ENCODE measurements around the gene DARS1.
A peak's percentile ranks its signal among the peaks of the same experiment; 100 is the strongest.

The DARS1 gene

GRCh38 chr2:136000502-136000901, 15.1 kb upstream of the DARS1 start:
- H3K18ac ChIP-seq (ENCODE audit: low read length), result no peak overlapping the region
- H3K4me3 ChIP-seq (ENCODE audit: low read length), result no peak overlapping the region
- H4K5ac ChIP-seq (ENCODE audit: low read length), result no peak overlapping the region
- H3K4me2 ChIP-seq (ENCODE audit: low read length), result no peak overlapping the region
- DNase-seq, result no peak
- H3K4ac ChIP-seq (ENCODE audit: low read depth, low read length), result no peak overlapping the region
- H4K8ac ChIP-seq (ENCODE audit: low read depth, low read length), result no peak overlapping the region
- no peak overlapping the region for H2BK5ac ChIP-seq (ENCODE audit: low read length)
- no peak overlapping the region for H3K9ac ChIP-seq (ENCODE audit: low read length)
- no peak overlapping the region for H2AK5ac ChIP-seq (ENCODE audit: low read length)
- H3K4me1 ChIP-seq (ENCODE audit: control insufficient read depth, low read depth, low read length), result no peaks in the 10 kb centered on the region
- H3K79me2 ChIP-seq (ENCODE audit: control insufficient read depth, insufficient read depth, low read length), result no peaks in the 10 kb centered on the region
- no peak overlapping the region for H3K27ac ChIP-seq (ENCODE audit: low read depth, low read length)
- peak overlapping the region; percentile 68 for H3K23ac ChIP-seq (ENCODE audit: low read length)
- WGBS (ENCODE audit: extremely low coverage, insufficient coverage, low lambda C conversion rate), result no CpG with 5 or more reads among the region's 2 CpGs
- H3K27me3 ChIP-seq (ENCODE audit: insufficient read depth, low read length, poor library complexity), result no peaks in the 10 kb centered on the region
- H2BK120ac ChIP-seq (ENCODE audit: low read depth, low read length), result no peak overlapping the region
- H3K56ac ChIP-seq (ENCODE audit: low read length), result peak overlapping the region; percentile 62
- H3K79me1 ChIP-seq (ENCODE audit: low read length), result no peaks in the 10 kb centered on the region
- no peak overlapping the region for H2BK15ac ChIP-seq (replicated peaks; ENCODE audit: low read depth)
- no peaks in the 10 kb centered on the region for H3K36me3 ChIP-seq (ENCODE audit: control insufficient read depth, insufficient read depth, low read length)

- H3K4ac ChIP-seq (ENCODE audit: low read depth, low read length), result no peak overlapping the region
Measured at GRCh38 chr2:135999899-136000298, 14.5 kb upstream of the DARS1 start.

GRCh38 chr2:135998879-135999278, 13.5 kb upstream of the DARS1 start:
- Histone ChIP-seq H3K4me3 (ENCODE audit: low read length) (no peak overlapping the region), H3K9ac (ENCODE audit: low read length) (no peak overlapping the region), H2BK120ac (ENCODE audit: low read depth, low read length) (no peak overlapping the region), H3K56ac (ENCODE audit: low read length) (no peak overlapping the region), H3K79me2 (ENCODE audit: control insufficient read depth, insufficient read depth, low read length) (no peaks in the 10 kb centered on the region), H3K23ac (ENCODE audit: low read length) (no peak overlapping the region), H4K8ac (ENCODE audit: low read depth, low read length) (no peak overlapping the region), H2BK15ac (replicated peaks; ENCODE audit: low read depth) (no peak overlapping the region), H2BK5ac (ENCODE audit: low read length) (no peak overlapping the region), H3K4me1 (ENCODE audit: control insufficient read depth, low read depth, low read length) (no peaks in the 10 kb centered on the region), H2AK5ac (ENCODE audit: low read length) (no peak overlapping the region), H3K4me2 (ENCODE audit: low read length) (no peak overlapping the region), H3K79me1 (ENCODE audit: low read length) (no peaks in the 10 kb centered on the region), H3K27ac (ENCODE audit: low read depth, low read length) (no peak overlapping the region), H4K5ac (ENCODE audit: low read length) (no peak overlapping the region), H3K4ac (ENCODE audit: low read depth, low read length) (no peak overlapping the region), H3K18ac (ENCODE audit: low read length) (no peak overlapping the region), H3K27me3 (ENCODE audit: insufficient read depth, low read length, poor library complexity) (no peaks in the 10 kb centered on the region), H3K36me3 (ENCODE audit: control insufficient read depth, insufficient read depth, low read length) (no peaks in the 10 kb centered on the region)
- no peak for DNase-seq
- no CpG with 5 or more reads among the region's 5 CpGs for WGBS (ENCODE audit: extremely low coverage, insufficient coverage, low lambda C conversion rate)

More at GRCh38 chr2:135999899-136000298, 14.5 kb upstream of the DARS1 start:
- Histone ChIP-seq H3K27me3 (ENCODE audit: insufficient read depth, low read length, poor library complexity) (no peaks in the 10 kb centered on the region), H3K4me2 (ENCODE audit: low read length) (no peak overlapping the region), H3K27ac (ENCODE audit: low read depth, low read length) (no peak overlapping the region), H4K5ac (ENCODE audit: low read length) (no peak overlapping the region), H3K79me2 (ENCODE audit: control insufficient read depth, insufficient read depth, low read length) (no peaks in the 10 kb centered on the region), H2BK15ac (replicated peaks; ENCODE audit: low read depth) (no peak overlapping the region), H3K79me1 (ENCODE audit: low read length) (no peaks in the 10 kb centered on the region), H3K9ac (ENCODE audit: low read length) (no peak overlapping the region), H4K8ac (ENCODE audit: low read depth, low read length) (no peak overlapping the region), H3K36me3 (ENCODE audit: control insufficient read depth, insufficient read depth, low read length) (no peaks in the 10 kb centered on the region), H3K18ac (ENCODE audit: low read length) (no peak overlapping the region), H2AK5ac (ENCODE audit: low read length) (no peak overlapping the region), H3K23ac (ENCODE audit: low read length) (no peak overlapping the region), H3K4me3 (ENCODE audit: low read length) (no peak overlapping the region), H2BK5ac (ENCODE audit: low read length) (no peak overlapping the region), H3K4me1 (ENCODE audit: control insufficient read depth, low read depth, low read length) (no peaks in the 10 kb centered on the region), H2BK120ac (ENCODE audit: low read depth, low read length) (no peak overlapping the region), H3K56ac (ENCODE audit: low read length) (no peak overlapping the region)
- WGBS (ENCODE audit: extremely low coverage, insufficient coverage, low lambda C conversion rate), result no CpG with 5 or more reads among the region's 4 CpGs
- no peak for DNase-seq

GRCh38 chr2:135997380-135997779, 12.0 kb upstream of the DARS1 start:
- Histone ChIP-seq H3K4me2 (ENCODE audit: low read length) (no peak overlapping the region), H2BK5ac (ENCODE audit: low read length) (no peak overlapping the region), H4K5ac (ENCODE audit: low read length) (no peak overlapping the region), H3K18ac (ENCODE audit: low read length) (no peak overlapping the region), H2BK120ac (ENCODE audit: low read depth, low read length) (no peak overlapping the region), H3K9ac (ENCODE audit: low read length) (no peak overlapping the region), H3K79me2 (ENCODE audit: control insufficient read depth, insufficient read depth, low read length) (no peaks in the 10 kb centered on the region), H3K27ac (ENCODE audit: low read depth, low read length) (no peak overlapping the region), H3K23ac (ENCODE audit: low read length) (no peak overlapping the region), H3K79me1 (ENCODE audit: low read length) (no peaks in the 10 kb centered on the region), H4K8ac (ENCODE audit: low read depth, low read length) (no peak overlapping the region), H3K27me3 (ENCODE audit: insufficient read depth, low read length, poor library complexity) (no peaks in the 10 kb centered on the region), H3K36me3 (ENCODE audit: control insufficient read depth, insufficient read depth, low read length) (no peaks in the 10 kb centered on the region), H3K56ac (ENCODE audit: low read length) (no peak overlapping the region), H2AK5ac (ENCODE audit: low read length) (no peak overlapping the region), H3K4me1 (ENCODE audit: control insufficient read depth, low read depth, low read length) (no peaks in the 10 kb centered on the region), H2BK15ac (replicated peaks; ENCODE audit: low read depth) (no peak overlapping the region), H3K4me3 (ENCODE audit: low read length) (no peak overlapping the region), H3K4ac (ENCODE audit: low read depth, low read length) (no peak overlapping the region)
- WGBS (ENCODE audit: extremely low coverage, insufficient coverage, low lambda C conversion rate), result no CpG with 5 or more reads among the region's 5 CpGs
- peak; percentile 90 for DNase-seq

DNA sequence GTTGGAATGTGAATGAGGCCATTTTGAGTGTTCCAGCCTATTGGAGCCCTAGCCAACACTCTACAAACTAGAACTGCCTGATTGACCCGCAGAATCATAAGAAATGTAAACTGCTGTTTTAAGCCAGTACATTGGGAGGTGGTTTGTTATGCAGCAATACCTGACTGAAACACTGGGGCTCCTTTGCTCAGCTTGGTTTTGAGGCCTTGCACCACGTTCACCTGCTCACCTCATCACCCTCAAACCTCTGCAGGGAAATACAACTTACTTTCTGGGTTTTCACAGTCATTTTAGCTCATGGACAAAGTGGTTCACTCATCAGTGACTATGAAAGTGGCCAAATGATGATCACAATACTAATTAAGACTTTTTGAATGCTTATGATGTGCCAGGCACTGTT, 10.9 kb upstream of the DARS1 start:
- H3K4me3 ChIP-seq (ENCODE audit: low read length), result no peak overlapping the region
- no peak overlapping the region for H3K4me2 ChIP-seq (ENCODE audit: low read length)
- H4K8ac ChIP-seq (ENCODE audit: low read depth, low read length), result no peak overlapping the region
- no peaks in the 10 kb centered on the region for H3K27me3 ChIP-seq (ENCODE audit: insufficient read depth, low read length, poor library complexity)
- H3K9ac ChIP-seq (ENCODE audit: low read length), result no peak overlapping the region
- WGBS (ENCODE audit: extremely low coverage, insufficient coverage, low lambda C conversion rate), result no CpG with 5 or more reads among the region's 2 CpGs
- no peak overlapping the region for H2BK120ac ChIP-seq (ENCODE audit: low read depth, low read length)
- no peak overlapping the region for H3K18ac ChIP-seq (ENCODE audit: low read length)
- no peaks in the 10 kb centered on the region for H3K79me1 ChIP-seq (ENCODE audit: low read length)
- no peak overlapping the region for H3K4ac ChIP-seq (ENCODE audit: low read depth, low read length)
- H3K27ac ChIP-seq (ENCODE audit: low read depth, low read length), result no peak overlapping the region
- H3K56ac ChIP-seq (ENCODE audit: low read length), result no peak overlapping the region
- no peak for DNase-seq
- H2BK5ac ChIP-seq (ENCODE audit: low read length), result no peak overlapping the region
- no peaks in the 10 kb centered on the region for H3K79me2 ChIP-seq (ENCODE audit: control insufficient read depth, insufficient read depth, low read length)
- H2BK15ac ChIP-seq (replicated peaks; ENCODE audit: low read depth), result no peak overlapping the region
- no peaks in the 10 kb centered on the region for H3K4me1 ChIP-seq (ENCODE audit: control insufficient read depth, low read depth, low read length)
- H3K36me3 ChIP-seq (ENCODE audit: control insufficient read depth, insufficient read depth, low read length), result no peaks in the 10 kb centered on the region
- no peak overlapping the region for H4K5ac ChIP-seq (ENCODE audit: low read length)
- H3K23ac ChIP-seq (ENCODE audit: low read length), result no peak overlapping the region
- no peak overlapping the region for H2AK5ac ChIP-seq (ENCODE audit: low read length)

DNA sequence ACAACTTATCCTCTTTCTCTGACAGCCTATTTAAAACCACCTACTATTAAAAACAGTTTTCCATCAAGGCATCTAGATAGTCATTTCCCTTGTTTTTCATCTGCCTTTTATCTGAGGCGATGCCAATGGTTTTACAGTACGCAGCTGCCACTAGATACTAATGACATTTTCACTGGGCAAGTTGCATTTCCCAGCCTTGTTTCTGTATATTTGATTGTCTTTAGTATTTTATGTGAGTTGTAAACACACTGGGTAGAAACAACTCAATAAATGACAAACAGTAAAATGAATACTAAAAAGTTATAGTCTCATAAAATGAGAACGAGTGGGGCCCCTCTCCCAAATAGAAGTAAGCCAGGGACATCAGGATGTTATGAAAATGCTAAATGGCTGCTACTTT, 8.9 kb upstream of the DARS1 start:
- H3K18ac ChIP-seq (ENCODE audit: low read length), result no peak overlapping the region
- no peak overlapping the region for H3K4me3 ChIP-seq (ENCODE audit: low read length)
- no peak overlapping the region for H2AK5ac ChIP-seq (ENCODE audit: low read length)
- H3K56ac ChIP-seq (ENCODE audit: low read length), result no peak overlapping the region
- no peak overlapping the region for H3K4ac ChIP-seq (ENCODE audit: low read depth, low read length)
- no peaks in the 10 kb centered on the region for H3K36me3 ChIP-seq (ENCODE audit: control insufficient read depth, insufficient read depth, low read length)
- no peaks in the 10 kb centered on the region for H3K4me1 ChIP-seq (ENCODE audit: control insufficient read depth, low read depth, low read length)
- H4K8ac ChIP-seq (ENCODE audit: low read depth, low read length), result no peak overlapping the region
- H3K79me1 ChIP-seq (ENCODE audit: low read length), result no peaks in the 10 kb centered on the region
- no CpG with 5 or more reads among the region's 3 CpGs for WGBS (ENCODE audit: extremely low coverage, insufficient coverage, low lambda C conversion rate)
- H4K5ac ChIP-seq (ENCODE audit: low read length), result no peak overlapping the region
- H3K4me2 ChIP-seq (ENCODE audit: low read length), result no peak overlapping the region
- H3K27ac ChIP-seq (ENCODE audit: low read depth, low read length), result no peak overlapping the region
- H3K23ac ChIP-seq (ENCODE audit: low read length), result no peak overlapping the region
- H2BK5ac ChIP-seq (ENCODE audit: low read length), result no peak overlapping the region
- H3K27me3 ChIP-seq (ENCODE audit: insufficient read depth, low read length, poor library complexity), result no peaks in the 10 kb centered on the region
- H3K9ac ChIP-seq (ENCODE audit: low read length), result no peak overlapping the region
- no peak for DNase-seq
- no peak overlapping the region for H2BK120ac ChIP-seq (ENCODE audit: low read depth, low read length)
- H2BK15ac ChIP-seq (replicated peaks; ENCODE audit: low read depth), result no peak overlapping the region
- no peaks in the 10 kb centered on the region for H3K79me2 ChIP-seq (ENCODE audit: control insufficient read depth, insufficient read depth, low read length)
